Body of pancreas (tissue), 4 donors: ENCODE results near the gene CEP128. TPM values are rescaled to one million over a fixed set of nuclear protein-coding genes. Genes with fewer than 3 reads are reported as not detected.

Experiments
- ATAC-seq: fragments of 150-250 bp; one replicate; pipeline ENCODE4 v1.9.1; 2016
- DNase-seq, 4 donors: peaks; one replicate each; pipeline ENCODE4 v3.0.0-alpha.2; 2019
- H3K27ac ChIP-seq, 4 donors: fragments of 200-600 bp; sonication (generic); 1 replicate in 3 of 4; 2 replicates in 1 of 4; pipeline versions ENCODE4 v1.5.1 to v1.6.1; 2016 to 2019; ENCODE audit warnings: mild to moderate bottlenecking in 1 of 4, mixed read lengths in 1 of 4, moderate library complexity in 1 of 4
- H3K27me3 ChIP-seq, 2 donors: fragments of 200-600 bp; sonication (generic); one replicate each; pipeline ENCODE4 v1.6.0; 2016; ENCODE audit warnings: mild to moderate bottlenecking in 1 of 2
- H3K36me3 ChIP-seq, 2 donors: fragments of 200-600 bp; sonication (generic); replicated peaks in 1 of 2; 2 replicates each; pipeline ENCODE4 v1.5.1; 2016; ENCODE audit warnings: low read depth in 2 of 2; ENCODE audit not compliant: insufficient read depth in 1 of 2
- H3K4me1 ChIP-seq: fragments of 200-600 bp; sonication (generic); one replicate; pipeline ENCODE4 v1.6.0; 2016
- H3K4me3 ChIP-seq, 2 donors: fragments of 200-600 bp; sonication (generic); 1 replicate in 1 of 2; 2 replicates in 1 of 2; pipeline ENCODE4 v1.5.1; 2016 to 2019
- H3K9me3 ChIP-seq, 3 donors: fragments of 200-600 bp; sonication (generic); 1 replicate in 2 of 3; 2 replicates in 1 of 3; pipeline ENCODE4 v1.5.1; 2016
- CTCF ChIP-seq, 7 experiments: fragments of 450-650 bp in 4 of 7; fragments of 200-600 bp in 3 of 7; sonication (generic) in 3 of 7; IDR thresholded peaks; one replicate each; pipeline ENCODE4 v1.5.1; 2016 to 2019; ENCODE audit warnings: antibody characterized with exemption in 7 of 7
- POLR2A ChIP-seq, 3 donors: fragments of 450-650 bp; IDR thresholded peaks; one replicate each; pipeline ENCODE4 v1.6.1; 2016; ENCODE audit warnings: antibody characterized with exemption in 3 of 3, mild to moderate bottlenecking in 2 of 3
- WGBS, 2 donors: methylation state at CpG; one replicate each; pipeline ENCODE4 v1.1.5; 2017; 5-methylcytosine and 5-hydroxymethylcytosine counted together
- intact Hi-C: fragments of 100-400 bp; cut with DNase I; formaldehyde crosslinking; loops from one replicate; pipeline ENCODE4 v1.15.1; 2023
- total RNA-seq, 2 donors: library from RNA; depleted of rRNA; stranded (reverse); fragments of >200 nt; gene quantifications; one replicate each; pipeline ENCODE4 v1.1.0, GENCODE V29; 2016

The CEP128 gene
- total RNA-seq, 2 donors from 2014 or later: 7.8 to 14.5 TPM

- H3K27me3 ChIP-seq: no peaks in the 10 kb centered on the region
- H3K4me1 ChIP-seq: no peaks in the 10 kb centered on the region
- WGBS, 2 donors: 41 to 49% methylated on average over 4 of the region's 4 CpGs
- TF ChIP-seq POLR2A (IDR thresholded peaks at IDR 0.05) (no peak), CTCF (IDR thresholded peaks at IDR 0.05) (no peak)
- ATAC-seq (no peak), DNase-seq (no peak)
- intact Hi-C loops: no loop called here
- no peaks in the 10 kb centered on the region for H3K36me3 ChIP-seq
- H3K9me3 ChIP-seq: no peaks in the 10 kb centered on the region
- no peak overlapping the region for H3K4me3 ChIP-seq
- H3K27ac ChIP-seq: no peak overlapping the region
Observed at GRCh38 chr14:80535171-80535570, 406.4 kb downstream of the CEP128 start.

- H3K36me3 ChIP-seq: no peaks in the 10 kb centered on the region
- TF ChIP-seq CTCF (IDR thresholded peaks at IDR 0.05) (no peak), POLR2A (IDR thresholded peaks at IDR 0.05) (no peak)
- no peaks in the 10 kb centered on the region for H3K4me1 ChIP-seq
- DNase-seq: no peak
- H3K4me3 ChIP-seq: no peak overlapping the region
- no peaks in the 10 kb centered on the region for H3K9me3 ChIP-seq
- intact Hi-C loops: no loop called here
- H3K27ac ChIP-seq: no peak overlapping the region
- ATAC-seq: no peak
- H3K27me3 ChIP-seq: no peaks in the 10 kb centered on the region
Observed at GRCh38 chr14:80523518-80524117, 417.9 kb downstream of the CEP128 start.

- Histone ChIP-seq H3K4me3 (no peak overlapping the region), H3K4me1 (no peaks in the 10 kb centered on the region), H3K9me3 (no peaks in the 10 kb centered on the region), H3K27me3 (no peaks in the 10 kb centered on the region), H3K36me3 (no peaks in the 10 kb centered on the region), H3K27ac (no peak overlapping the region)
- ATAC-seq (no peak), DNase-seq (no peak)
- intact Hi-C loops: no loop called here
- TF ChIP-seq POLR2A (IDR thresholded peaks at IDR 0.05) (no peak), CTCF (IDR thresholded peaks at IDR 0.05) (no peak)
Observed at GRCh38 chr14:80522936-80523335, 418.6 kb downstream of the CEP128 start.

- Histone ChIP-seq H3K27me3 (no peaks in the 10 kb centered on the region), H3K4me3 (no peak overlapping the region), H3K27ac (no peak overlapping the region), H3K9me3 (no peaks in the 10 kb centered on the region), H3K36me3 (no peaks in the 10 kb centered on the region), H3K4me1 (no peaks in the 10 kb centered on the region)
- 81 to 88% methylated on average over 1 of the region's 1 CpG for WGBS, 2 donors
- ATAC-seq (no peak), DNase-seq (no peak)
- intact Hi-C loops: no loop called here
- no peak for TF ChIP-seq CTCF (IDR thresholded peaks at IDR 0.05)
- no peak for TF ChIP-seq POLR2A (IDR thresholded peaks at IDR 0.05)
Observed at GRCh38 chr14:80522411-80522810, 419.1 kb downstream of the CEP128 start.

GRCh38 chr14:80521456-80521855, 420.1 kb downstream of the CEP128 start:
- no peaks in the 10 kb centered on the region for H3K9me3 ChIP-seq
- ATAC-seq: no peak
- H3K4me3 ChIP-seq: no peak overlapping the region
- no peak for TF ChIP-seq POLR2A (IDR thresholded peaks at IDR 0.05)
- TF ChIP-seq CTCF (IDR thresholded peaks at IDR 0.05): no peak
- no peak for DNase-seq
- WGBS, 2 donors: 89 to 93% methylated on average over 3 of the region's 3 CpGs
- no peaks in the 10 kb centered on the region for H3K27me3 ChIP-seq
- intact Hi-C loops: no loop called here
- H3K27ac ChIP-seq: no peak overlapping the region
- H3K4me1 ChIP-seq: no peaks in the 10 kb centered on the region
- no peaks in the 10 kb centered on the region for H3K36me3 ChIP-seq
